GOT3 (cell line): ENCODE results near the gene ADPGK.
A peak's percentile ranks its signal among the peaks of the same experiment; 100 is the strongest.
"Not testable (repeated sequence)": the region's sequence is repeated elsewhere in the genome, so short reads cannot be mapped to it uniquely, and the experiment has no call there.

ENCODE experiments used
- DNase-seq: peaks from one replicate; lab custom pipeline; 2025; ENCODE audit warnings: mixed read lengths; lab: John Stamatoyannopoulos, UW

Gene ADPGK

GRCh38 chr15:72749700-72750099, 33.9 kb downstream of the ADPGK start:
- DNase-seq: no peak

GRCh38 chr15:72740219-72740618, 43.3 kb downstream of the ADPGK start:
- DNase-seq: no peak

- no peak for DNase-seq
Observed at GRCh38 chr15:72737723-72738122, 45.8 kb downstream of the ADPGK start.

GRCh38 chr15:72737061-72737460, 46.5 kb downstream of the ADPGK start:
- no peak for DNase-seq

- no peak for DNase-seq
Observed at GRCh38 chr15:72735111-72735510, 48.4 kb downstream of the ADPGK start.

GRCh38 chr15:72733941-72734738, 49.4 kb downstream of the ADPGK start:
- DNase-seq: no peak

GRCh38 chr15:72732516-72732915, 51.0 kb downstream of the ADPGK start:
- no peak for DNase-seq

GRCh38 chr15:72732086-72732485, 51.5 kb downstream of the ADPGK start:
- no peak for DNase-seq

GRCh38 chr15:72728821-72729220, 54.7 kb downstream of the ADPGK start:
- no peak for DNase-seq

GRCh38 chr15:72728249-72728648, 55.3 kb downstream of the ADPGK start:
- DNase-seq: not testable (repeated sequence)

GRCh38 chr15:72727154-72727553, 56.4 kb downstream of the ADPGK start:
- DNase-seq: no peak

- DNase-seq: not testable (repeated sequence)
Observed at GRCh38 chr15:72725851-72726250, 57.7 kb downstream of the ADPGK start.

- no peak for DNase-seq
Observed at GRCh38 chr15:72725446-72725845, 58.1 kb downstream of the ADPGK start.

- DNase-seq: no peak
Observed at GRCh38 chr15:72724028-72724427, 59.5 kb downstream of the ADPGK start.

GRCh38 chr15:72722071-72722696, 61.4 kb downstream of the ADPGK start:
- DNase-seq: peak; percentile 28

- not testable (repeated sequence) for DNase-seq
Observed at GRCh38 chr15:72708551-72709303, 74.8 kb downstream of the ADPGK start.

GRCh38 chr15:72706266-72706665, 77.3 kb downstream of the ADPGK start:
- no peak for DNase-seq
